ENCODE data around the gene YTHDF2. TPM values are rescaled to one million over a fixed set of nuclear protein-coding genes. Genes with fewer than 3 reads are reported as not detected.
"Not testable (repeated sequence)": the region's sequence is repeated elsewhere in the genome, so short reads cannot be mapped to it uniquely, and the experiment has no call there.

YTHDF2 gene
- total RNA-seq, 6 experiments from 2014 or later: 66.9 to 88.2 (median 76.6) TPM

GRCh38 chr1:28737307-28738132 lies 780 bp downstream of the YTHDF2 start:
- peaks cover 36% of the 10 kb centered on the region for H3K36me3 Mint-ChIP-seq (ENCODE audit: low read depth)
- TF ChIP-seq, protein P1, sequence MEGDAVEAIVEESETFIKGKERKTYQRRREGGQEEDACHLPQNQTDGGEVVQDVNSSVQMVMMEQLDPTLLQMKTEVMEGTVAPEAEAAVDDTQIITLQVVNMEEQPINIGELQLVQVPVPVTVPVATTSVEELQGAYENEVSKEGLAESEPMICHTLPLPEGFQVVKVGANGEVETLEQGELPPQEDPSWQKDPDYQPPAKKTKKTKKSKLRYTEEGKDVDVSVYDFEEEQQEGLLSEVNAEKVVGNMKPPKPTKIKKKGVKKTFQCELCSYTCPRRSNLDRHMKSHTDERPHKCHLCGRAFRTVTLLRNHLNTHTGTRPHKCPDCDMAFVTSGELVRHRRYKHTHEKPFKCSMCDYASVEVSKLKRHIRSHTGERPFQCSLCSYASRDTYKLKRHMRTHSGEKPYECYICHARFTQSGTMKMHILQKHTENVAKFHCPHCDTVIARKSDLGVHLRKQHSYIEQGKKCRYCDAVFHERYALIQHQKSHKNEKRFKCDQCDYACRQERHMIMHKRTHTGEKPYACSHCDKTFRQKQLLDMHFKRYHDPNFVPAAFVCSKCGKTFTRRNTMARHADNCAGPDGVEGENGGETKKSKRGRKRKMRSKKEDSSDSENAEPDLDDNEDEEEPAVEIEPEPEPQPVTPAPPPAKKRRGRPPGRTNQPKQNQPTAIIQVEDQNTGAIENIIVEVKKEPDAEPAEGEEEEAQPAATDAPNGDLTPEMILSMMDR (IDR thresholded peaks at IDR 0.05): no peak
- peaks cover 32% of the 10 kb centered on the region for H3K4me1 Mint-ChIP-seq (ENCODE audit: low read depth)
- peak overlapping the region; percentile 96 for H3K4me3 Mint-ChIP-seq
- peaks cover 4% of the 10 kb centered on the region; the same call in 1 of the 2 replicates for H3K9me3 Mint-ChIP-seq
- peak overlapping the region; percentile 99 for H3K27ac Mint-ChIP-seq
- DNase-seq: peak; percentile 12
- no peaks in the 10 kb centered on the region for H3K27me3 Mint-ChIP-seq (ENCODE audit: insufficient read depth)

GRCh38 chr1:28740118-28740517 lies 3.4 kb downstream of the YTHDF2 start:
- Mint-ChIP-seq H3K4me1 (ENCODE audit: low read depth) (peaks cover 50% of the 10 kb centered on the region), H3K27ac (peak overlapping the region; percentile 19), H3K36me3 (ENCODE audit: low read depth) (peaks cover 55% of the 10 kb centered on the region), H3K4me3 (peak overlapping the region; percentile 96), H3K27me3 (ENCODE audit: insufficient read depth) (no peaks in the 10 kb centered on the region), H3K9me3 (peaks cover 4% of the 10 kb centered on the region; the same call in 1 of the 2 replicates)
- TF ChIP-seq, protein P1 (IDR thresholded peaks at IDR 0.05): no peak
- no peak for DNase-seq

GRCh38 chr1:28744184-28744583 lies 7.4 kb downstream of the YTHDF2 start:
- TF ChIP-seq, protein P1 (IDR thresholded peaks at IDR 0.05): no peak
- no peaks in the 10 kb centered on the region for H3K9me3 Mint-ChIP-seq
- no peaks in the 10 kb centered on the region for H3K27me3 Mint-ChIP-seq (ENCODE audit: insufficient read depth)
- no peak overlapping the region for H3K27ac Mint-ChIP-seq
- H3K4me3 Mint-ChIP-seq: no peak overlapping the region
- DNase-seq: no peak
- H3K36me3 Mint-ChIP-seq (ENCODE audit: low read depth): peaks cover 48% of the 10 kb centered on the region
- peaks cover 48% of the 10 kb centered on the region for H3K4me1 Mint-ChIP-seq (ENCODE audit: low read depth)

DNA sequence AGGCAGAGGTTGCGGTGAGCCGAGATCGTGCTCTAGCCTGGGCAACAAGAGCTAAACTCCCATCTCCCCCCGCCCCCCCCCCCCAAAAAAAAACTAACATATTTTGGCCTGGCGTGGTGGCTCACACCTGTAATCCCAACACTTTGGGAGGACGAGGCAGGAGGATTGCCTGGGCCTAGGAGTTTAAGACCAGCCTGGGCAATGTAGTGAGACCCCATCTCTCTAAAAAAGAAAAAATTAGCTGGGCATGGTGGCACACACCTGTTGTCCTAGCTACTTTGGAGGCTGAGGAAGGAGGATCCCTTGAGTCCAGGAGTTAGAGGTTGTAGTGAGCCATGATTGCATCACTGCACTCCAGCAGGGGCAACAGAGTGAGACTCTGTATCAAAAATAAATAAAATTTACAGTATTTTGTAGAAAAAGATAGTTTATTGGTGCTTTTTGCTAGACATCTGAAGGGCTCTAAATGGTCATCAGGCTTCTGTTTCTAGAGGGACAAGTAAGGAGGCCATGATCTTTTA lies 9.0 kb downstream of the YTHDF2 start:
- Mint-ChIP-seq H3K4me3 (no peak overlapping the region), H3K27me3 (ENCODE audit: insufficient read depth) (peaks cover 4% of the 10 kb centered on the region; the same call in 1 of the 2 replicates), H3K4me1 (ENCODE audit: low read depth) (peaks cover 53% of the 10 kb centered on the region), H3K9me3 (no peaks in the 10 kb centered on the region), H3K27ac (no peak overlapping the region), H3K36me3 (ENCODE audit: low read depth) (peaks cover 50% of the 10 kb centered on the region)
- no peak for DNase-seq
- TF ChIP-seq, protein P1 (IDR thresholded peaks at IDR 0.05): no peak

DNA sequence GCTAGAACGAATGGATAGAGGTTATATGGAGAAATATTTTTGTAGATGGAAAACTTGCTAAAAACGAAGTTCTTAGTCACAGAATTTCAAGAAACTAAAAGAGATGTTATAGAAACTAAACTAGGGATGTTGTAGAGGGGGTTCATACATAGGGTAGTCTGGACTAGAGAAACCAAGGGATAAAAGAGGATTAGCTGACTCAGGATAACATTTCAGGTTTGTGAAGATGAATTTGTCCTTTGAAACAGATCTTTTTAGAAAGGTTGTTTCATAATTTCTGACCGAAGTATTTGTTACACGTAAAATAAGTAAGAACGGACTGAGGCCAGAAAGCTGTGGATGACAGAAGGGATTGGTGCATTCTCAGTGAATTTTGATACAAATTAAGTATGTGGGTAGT lies 13.6 kb downstream of the YTHDF2 start:
- peak overlapping the region; percentile 53 for H3K4me3 Mint-ChIP-seq
- DNase-seq: no peak
- peaks cover 58% of the 10 kb centered on the region for H3K4me1 Mint-ChIP-seq (ENCODE audit: low read depth)
- TF ChIP-seq, protein P1 (IDR thresholded peaks at IDR 0.05): no peak
- H3K27ac Mint-ChIP-seq: peak overlapping the region; percentile 67
- H3K9me3 Mint-ChIP-seq: no peaks in the 10 kb centered on the region
- H3K27me3 Mint-ChIP-seq (ENCODE audit: insufficient read depth): peaks cover 8% of the 10 kb centered on the region
- peaks cover 27% of the 10 kb centered on the region for H3K36me3 Mint-ChIP-seq (ENCODE audit: low read depth)

DNA sequence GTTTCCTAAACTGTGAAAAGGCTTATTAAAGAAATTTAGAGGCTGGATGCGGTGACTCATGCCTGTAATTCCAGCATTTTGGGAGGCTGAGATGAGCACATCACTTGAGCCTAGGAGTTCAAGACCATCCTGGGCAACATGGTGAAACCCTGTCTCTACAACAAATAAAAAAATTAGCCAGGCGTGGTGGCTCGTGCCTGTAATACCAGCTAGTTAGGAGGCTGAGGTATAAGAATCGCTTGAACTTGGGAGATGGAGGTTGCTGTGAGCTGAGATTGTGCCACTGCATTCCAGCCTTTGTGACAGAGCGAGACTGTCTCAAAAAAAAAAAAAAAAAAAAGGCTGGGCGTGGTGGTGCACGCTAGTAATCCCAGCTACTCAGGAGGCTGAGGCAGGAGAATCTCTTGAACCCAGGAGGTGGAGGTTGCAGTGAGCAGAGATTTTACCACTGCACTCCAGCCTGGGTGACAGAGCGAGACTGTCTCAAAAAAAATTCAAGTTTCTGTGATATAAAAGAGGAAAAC lies 14.1 kb downstream of the YTHDF2 start:
- not testable (repeated sequence) for H3K27me3 Mint-ChIP-seq (ENCODE audit: insufficient read depth); DNase-seq; H3K9me3 Mint-ChIP-seq
- Mint-ChIP-seq H3K4me1 (ENCODE audit: low read depth) (peaks cover 58% of the 10 kb centered on the region), H3K27ac (peak overlapping the region; percentile 71), H3K4me3 (peak overlapping the region; percentile 71), H3K36me3 (ENCODE audit: low read depth) (peaks cover 27% of the 10 kb centered on the region)
